ENCODE measurements around the gene FCER2.

FCER2 gene

DNA sequence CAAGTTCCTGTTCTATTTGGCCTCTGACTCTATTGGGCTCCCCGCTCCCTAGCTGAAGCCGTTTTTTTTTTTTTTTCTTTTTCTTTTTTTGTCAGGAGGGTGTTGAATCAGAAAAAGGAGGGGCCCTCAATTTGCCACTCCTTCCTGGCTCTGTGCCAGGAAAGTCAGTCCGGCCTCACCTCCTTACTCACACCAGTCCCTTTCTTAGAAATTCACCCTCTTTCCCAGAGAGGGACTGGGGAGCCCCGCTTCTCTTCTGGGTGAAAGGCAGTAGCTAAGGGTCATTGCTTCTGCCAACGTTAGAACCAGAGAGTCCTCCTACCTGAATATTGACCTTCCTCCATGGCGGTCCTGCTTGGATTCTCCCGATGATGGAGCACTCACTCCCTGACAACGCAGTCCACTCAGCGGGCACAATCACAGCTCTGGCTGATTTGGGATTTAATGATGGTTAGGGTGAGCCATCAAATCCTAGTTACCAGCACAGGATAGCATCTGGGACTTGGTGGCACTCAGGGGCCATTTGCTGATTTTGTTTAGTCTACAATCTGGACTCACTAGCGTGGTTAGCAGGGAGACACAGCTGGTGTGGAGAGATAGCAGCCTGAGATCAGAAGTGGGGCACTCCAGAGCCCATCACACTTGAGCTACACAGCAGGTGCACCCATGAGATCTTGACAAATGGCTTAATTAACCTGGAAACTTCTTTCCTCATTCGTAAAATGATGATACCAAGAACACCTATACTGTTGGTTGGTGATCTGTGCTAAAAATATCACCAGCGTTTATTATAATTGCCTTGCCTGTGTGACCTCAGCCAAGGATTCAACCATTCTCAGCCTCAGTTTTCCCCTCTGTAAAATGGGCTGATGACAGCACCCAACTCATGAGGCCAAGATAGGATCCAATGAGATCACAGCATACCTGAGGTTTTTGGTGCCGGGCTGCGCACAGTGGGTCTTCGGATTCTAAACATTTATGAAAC lies 2.2 kb downstream of the FCER2 start:
- no peak for DNase-seq

GRCh38 chr19:7699003-7699402 lies 2.9 kb downstream of the FCER2 start:
- no peak for DNase-seq

DNA sequence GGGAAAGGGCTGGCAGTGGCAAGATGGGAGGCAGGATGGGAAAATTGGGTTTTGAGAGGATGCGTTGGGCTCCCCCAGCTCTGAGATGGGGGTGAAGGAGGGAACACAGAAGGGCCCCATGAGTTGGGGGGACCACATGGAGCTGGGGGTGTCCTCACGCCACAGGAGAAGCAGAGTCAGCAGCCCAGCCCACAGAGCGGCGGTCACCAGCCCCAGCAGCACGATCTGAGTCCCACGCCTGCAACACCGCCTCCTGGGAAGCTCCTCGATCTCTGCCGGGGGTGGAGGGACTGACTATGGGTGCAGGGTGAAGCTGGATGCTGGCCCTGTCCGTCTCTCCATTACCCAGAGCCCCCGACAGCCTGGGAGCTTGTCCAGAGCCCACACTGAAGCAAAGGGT lies 3.3 kb downstream of the FCER2 start:
- DNase-seq = no peak

- DNase-seq = no peak
Measured at GRCh38 chr19:7697721-7698287, 4.1 kb downstream of the FCER2 start.

DNA sequence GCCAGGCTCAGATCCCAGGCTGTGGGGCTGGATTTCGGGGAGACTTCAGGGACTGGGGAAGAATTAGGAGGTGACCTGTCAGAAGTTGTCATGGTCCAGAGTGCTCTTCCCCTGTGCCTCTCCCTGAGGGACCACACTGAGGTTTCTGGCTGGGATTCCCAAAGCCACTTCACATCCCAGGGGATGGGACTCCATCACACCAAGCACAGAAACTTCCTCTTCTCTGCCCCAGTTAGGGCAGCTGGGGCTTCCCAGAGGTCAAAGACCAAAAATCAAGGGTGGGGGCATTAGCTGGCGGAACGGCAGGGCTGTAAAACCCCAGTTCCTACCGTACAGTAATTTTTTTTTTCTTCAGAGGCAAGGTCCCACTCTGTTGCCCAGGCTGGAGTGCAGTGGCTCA lies 7.4 kb downstream of the FCER2 start:
- DNase-seq = no peak

GRCh38 chr19:7692417-7693088 lies 9.4 kb downstream of the FCER2 start:
- DNase-seq = no peak

- DNase-seq = no peak
Measured at GRCh38 chr19:7691497-7691896, 10.4 kb downstream of the FCER2 start.

DNA sequence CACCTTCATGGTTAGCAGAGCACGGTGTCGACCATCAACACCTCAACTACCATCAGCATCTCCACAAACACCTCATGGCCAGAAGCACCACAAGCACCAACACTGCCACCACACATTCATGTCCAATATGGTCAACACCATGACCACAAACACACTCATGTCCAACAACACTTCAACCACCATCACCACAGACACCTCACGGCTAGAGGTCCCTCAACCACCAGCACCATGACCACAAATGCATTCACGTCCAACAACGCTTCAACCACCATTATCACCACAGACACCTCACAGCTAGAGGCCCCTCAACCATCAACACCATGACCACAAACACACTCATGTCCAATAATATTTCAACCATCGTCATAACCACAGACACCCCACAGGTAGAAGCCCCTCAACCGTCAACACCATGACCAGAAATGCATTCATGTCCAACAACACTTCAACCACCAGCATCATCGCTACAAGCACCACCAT lies 11.1 kb downstream of the FCER2 start:
- DNase-seq = no peak

- DNase-seq = no peak
Measured at GRCh38 chr19:7689165-7689564, 12.8 kb downstream of the FCER2 start.

- DNase-seq = no peak
Measured at GRCh38 chr19:7687177-7687576, 14.8 kb downstream of the FCER2 start.

- DNase-seq = no peak
Measured at GRCh38 chr19:7685546-7686445, 16.1 kb downstream of the FCER2 start.

- DNase-seq = no peak
Measured at GRCh38 chr19:7682175-7682855, 19.6 kb downstream of the FCER2 start.

- peak; percentile 88 for DNase-seq
Measured at GRCh38 chr19:7681340-7682174, 20.4 kb downstream of the FCER2 start.

GRCh38 chr19:7680606-7681339 lies 21.2 kb downstream of the FCER2 start, which contains the start of gene TRAPPC5:
Gene TRAPPC5, plus strand, starts transcription at chr19:7680833. Its CDS starts 1,421 bp downstream, at chr19:7682254.
- peak; percentile 42 for DNase-seq

DNA sequence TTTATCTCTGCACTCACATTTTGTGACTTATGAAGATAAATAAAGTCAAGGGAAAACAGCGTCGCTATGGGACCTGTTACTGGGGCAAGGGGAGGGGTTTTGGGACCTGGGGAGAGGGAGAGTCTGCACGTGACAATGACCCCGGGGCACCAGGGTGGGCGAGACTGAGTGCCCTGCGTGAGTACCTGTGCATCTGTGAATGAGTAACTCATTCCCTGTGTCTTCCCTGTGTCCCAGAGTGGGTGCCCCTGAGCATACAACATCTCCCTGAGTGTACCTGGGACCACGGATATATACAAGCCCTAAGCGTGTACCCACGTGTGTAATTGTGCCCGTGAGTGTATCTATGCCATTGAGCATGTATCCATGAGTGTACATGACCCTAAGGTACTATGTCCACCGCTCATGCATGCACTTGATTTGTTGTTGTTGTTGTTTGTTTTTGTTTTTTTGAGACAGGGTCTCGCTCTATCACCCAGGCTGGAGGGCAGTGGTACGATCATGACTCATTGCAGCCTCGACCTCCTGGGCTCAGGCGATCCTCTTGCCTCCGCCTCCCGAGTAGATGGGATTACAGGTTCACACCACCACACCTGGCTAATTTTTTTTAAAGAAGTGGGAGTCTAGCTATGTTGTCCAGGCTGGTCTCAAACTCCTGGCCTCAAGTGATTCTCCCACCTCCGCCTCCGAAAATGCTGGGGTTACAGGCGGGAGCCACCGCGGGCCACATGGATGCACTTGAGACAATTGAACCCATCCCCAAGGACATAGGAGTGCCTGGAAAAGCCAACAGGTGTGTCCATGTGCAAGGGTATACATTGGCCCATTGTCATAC lies 21.9 kb downstream of the FCER2 start:
- DNase-seq = no peak

DNA sequence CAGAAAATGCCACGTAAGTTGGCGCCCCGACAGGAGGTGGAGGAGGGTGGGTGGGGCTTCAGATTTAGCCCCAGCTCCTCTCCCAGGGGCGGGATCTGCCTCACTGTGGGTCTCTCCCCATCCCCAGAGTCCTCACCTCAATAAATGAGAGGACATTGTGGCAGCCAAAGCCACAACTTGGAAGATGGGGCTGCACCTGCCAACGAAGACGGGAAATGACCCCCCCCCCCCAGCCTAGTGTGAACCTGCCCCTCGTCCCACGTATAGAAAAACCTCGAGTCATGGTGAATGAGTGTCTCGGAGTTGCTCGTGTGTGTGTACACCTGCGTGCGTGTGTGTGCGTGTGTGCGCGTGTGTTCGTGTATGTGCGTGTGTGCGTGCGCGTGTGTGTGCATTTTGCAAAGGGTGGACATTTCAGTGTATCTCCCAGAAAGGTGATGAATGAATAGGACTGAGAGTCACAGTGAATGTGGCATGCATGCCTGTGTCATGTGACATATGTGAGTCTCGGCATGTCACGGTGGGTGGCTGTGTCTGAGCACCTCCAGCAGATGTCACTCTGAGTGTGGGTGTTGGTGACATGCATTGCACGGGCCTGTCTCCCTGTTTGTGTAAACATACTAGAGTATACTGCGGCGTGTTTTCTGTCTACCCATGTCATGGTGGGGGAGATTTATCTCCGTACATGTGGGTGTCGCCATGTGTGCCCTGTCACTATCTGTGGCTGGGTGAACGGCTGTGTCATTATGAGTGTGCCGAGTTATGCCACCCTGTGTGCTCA lies 22.8 kb downstream of the FCER2 start:
- no peak for DNase-seq

- DNase-seq = peak; percentile 4
Measured at GRCh38 chr19:7677669-7678311, 24.1 kb downstream of the FCER2 start.

DNA sequence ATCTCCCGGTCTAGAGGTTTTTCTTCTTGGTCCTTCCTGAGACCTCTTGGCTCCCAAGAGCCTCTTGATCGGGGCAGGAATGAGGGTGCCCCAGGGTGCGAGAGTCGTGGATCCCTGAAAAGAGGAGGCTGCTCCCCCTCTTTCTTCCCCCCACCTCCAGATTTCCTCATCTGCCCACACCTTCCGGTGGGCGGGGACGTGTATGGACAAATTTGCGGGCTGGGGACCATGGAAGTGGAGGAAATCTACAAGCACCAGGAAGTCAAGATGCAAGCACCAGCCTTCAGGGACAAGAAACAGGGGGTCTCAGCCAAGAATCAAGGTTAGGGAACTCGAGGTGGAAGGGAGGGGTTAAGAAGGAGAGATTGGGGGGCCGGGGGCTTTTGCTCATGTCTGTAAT lies 25.1 kb downstream of the FCER2 start, which contains the start of gene MCEMP1:
MCEMP1 (plus strand) TSS at position 237 of the 400 bp plus-strand sequence; CDS start at position 268, 31 bp downstream.
- DNase-seq = peak; percentile 64

Measured in GF-D8 (cell line).